NB4 (cell line): Measurements from ENCODE around the gene HTR6.
"Not testable (repeated sequence)": the region's sequence is repeated elsewhere in the genome, so short reads cannot be mapped to it uniquely, and the experiment has no call there.

Source experiments
- DNase-seq: peaks from one replicate; pipeline ENCODE4 v3.0.0; 2010; ENCODE audit warnings: low read depth
- H3K4me3 ChIP-seq: one replicate; pipeline ENCODE4 v1.5.1; 2011; ENCODE audit warnings: mild to moderate bottlenecking, low read depth, low read length, moderate library complexity
- CTCF ChIP-seq: IDR thresholded peaks from one replicate; pipeline ENCODE4 v1.5.1; 2012; ENCODE audit warnings: low read depth, low read length
- MAX ChIP-seq: IDR thresholded peaks from 2 replicates; pipeline ENCODE4 v1.6.1; 2011; ENCODE audit warnings: low read depth, low read length
- MYC ChIP-seq: IDR thresholded peaks from 2 replicates; pipeline ENCODE4 v1.6.1; 2011; ENCODE audit warnings: low read depth, low read length
- POLR2A ChIP-seq: IDR thresholded peaks from 2 replicates; pipeline ENCODE4 v1.6.1; 2011; ENCODE audit warnings: mild to moderate bottlenecking; ENCODE audit not compliant: insufficient read length; ENCODE audit errors: extremely low read depth

HTR6 gene

GRCh38 chr1:19636065-19636464 lies 28.6 kb upstream of the HTR6 start:
- DNase-seq, result no peak
- TF ChIP-seq CTCF (no peak), MYC (no peak), POLR2A (no peak), MAX (no peak)
- H3K4me3 ChIP-seq, result no peak overlapping the region

GRCh38 chr1:19636749-19637148 lies 27.9 kb upstream of the HTR6 start:
- DNase-seq, H3K4me3 ChIP-seq: not testable (repeated sequence)

GRCh38 chr1:19637606-19638005 lies 27.1 kb upstream of the HTR6 start:
- no peak overlapping the region for H3K4me3 ChIP-seq
- DNase-seq, result no peak
- TF ChIP-seq CTCF (no peak), POLR2A (no peak), MYC (no peak), MAX (no peak)

- DNase-seq, result not testable (repeated sequence)
These were observed 25.4 kb upstream of the HTR6 start for GRCh38 chr1:19639228-19639627.

GRCh38 chr1:19639999-19640362 lies 24.7 kb upstream of the HTR6 start:
- TF ChIP-seq MYC (no peak), MAX (no peak), POLR2A (no peak), CTCF (no peak)
- no peak overlapping the region for H3K4me3 ChIP-seq
- DNase-seq, result no peak

More at GRCh38 chr1:19639228-19639627, 25.4 kb upstream of the HTR6 start:
- H3K4me3 ChIP-seq, result not testable (repeated sequence)

- DNase-seq, result no peak
- H3K4me3 ChIP-seq, result no peak overlapping the region
- TF ChIP-seq MYC, result no peak
- TF ChIP-seq POLR2A, result no peak
- no peak for TF ChIP-seq CTCF
These were observed 24.0 kb upstream of the HTR6 start for GRCh38 chr1:19640363-19641316.

- no peak for TF ChIP-seq MYC
- TF ChIP-seq POLR2A, result no peak
- no peak for TF ChIP-seq MAX
- no peak for TF ChIP-seq CTCF
- DNase-seq, result no peak
- H3K4me3 ChIP-seq, result no peak overlapping the region
These were observed 21.6 kb upstream of the HTR6 start for GRCh38 chr1:19643121-19643520.
